Left lobe of liver (tissue), 2 donors: ENCODE results near the gene TIMM10. TPM values are rescaled to one million over a fixed set of nuclear protein-coding genes. Genes with fewer than 3 reads are reported as not detected.

Experiments
- ATAC-seq: fragments of 200-7000 bp; cut with Tn5 transposase; one replicate; pipeline ENCODE4 v1.9.1; 2020; ENCODE audit warnings: mild to moderate bottlenecking, moderate library complexity
- DNase-seq: peaks from one replicate; pipeline ENCODE4 v3.0.0-alpha.2; 2020; ENCODE audit warnings: low spot score
- total RNA-seq: library from RNA; stranded (reverse); gene quantifications from one replicate; pipeline ENCODE4 v1.2.1, GENCODE V29; 2021
- donor health status: DM: no; HTN: no; CAD: no; lungs with moderate emphysema.
- donor health status: DM: no; HTN: yes; CAD: no.

Gene TIMM10
- total RNA-seq, 1 donor from 2014 or later = 39.3 TPM

- no peak for DNase-seq
- no peak for ATAC-seq
Observed at GRCh38 chr11:57485217-57485990, 45.1 kb downstream of the TIMM10 start.

GRCh38 chr11:57484141-57484710, 46.3 kb downstream of the TIMM10 start:
- DNase-seq (no peak), ATAC-seq (no peak)

DNA sequence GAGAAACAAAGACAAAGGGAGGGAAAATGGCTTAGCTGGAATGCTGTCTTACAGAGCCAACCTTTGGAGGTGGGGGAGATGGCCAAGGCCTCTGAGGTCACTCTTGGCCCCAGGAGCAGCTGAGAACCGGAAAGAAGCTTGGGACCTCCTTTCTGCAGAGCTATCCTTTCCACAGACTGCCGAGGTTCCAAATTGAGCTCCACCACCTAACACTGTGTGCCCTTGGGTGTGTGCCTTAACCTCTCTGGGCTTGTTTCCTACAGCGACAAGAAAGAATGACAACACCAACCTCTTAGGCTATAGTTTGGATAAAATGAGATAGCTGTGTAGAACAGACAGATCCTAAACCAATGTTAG, 47.0 kb downstream of the TIMM10 start:
- ATAC-seq = no peak
- DNase-seq = no peak

DNA sequence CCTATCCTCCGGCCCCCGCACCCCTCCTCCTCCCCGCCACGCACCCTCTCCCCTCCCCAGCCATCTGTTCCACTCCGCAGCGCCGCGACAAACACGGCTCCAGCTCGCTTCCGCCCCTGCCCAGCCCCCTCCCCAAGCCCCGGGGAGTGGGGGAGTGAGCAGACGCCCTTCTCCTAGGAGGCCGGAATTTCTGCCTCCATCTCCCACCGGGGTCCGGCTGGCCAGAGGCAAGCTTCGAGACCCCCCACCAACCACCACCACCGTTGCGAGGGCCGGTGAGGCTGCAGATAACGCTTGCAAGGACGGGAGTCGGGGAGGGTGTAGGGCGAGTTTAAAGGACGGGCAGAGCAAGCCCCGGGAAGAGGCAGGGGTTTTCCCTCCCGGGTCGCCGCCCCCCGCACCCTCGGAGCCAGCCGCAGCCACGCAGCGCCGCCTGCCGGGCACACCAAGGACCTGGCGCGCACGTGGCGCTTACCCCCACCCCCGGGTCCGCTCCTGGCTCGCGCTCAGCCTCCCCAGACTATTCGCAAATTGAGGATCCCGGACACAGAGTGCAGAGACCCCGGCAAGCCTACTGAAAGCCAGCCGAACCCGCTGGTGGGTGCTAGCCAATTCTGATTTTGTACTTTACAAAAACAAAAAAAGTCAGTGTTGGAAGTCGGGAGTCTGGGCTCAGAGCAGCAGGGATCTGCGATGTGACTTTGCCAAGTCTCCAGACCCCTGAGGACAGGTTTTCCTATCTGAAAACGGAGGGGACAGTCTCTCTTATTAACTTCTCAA, 47.6 kb downstream of the TIMM10 start:
- DNase-seq (no peak), ATAC-seq (no peak)

DNA sequence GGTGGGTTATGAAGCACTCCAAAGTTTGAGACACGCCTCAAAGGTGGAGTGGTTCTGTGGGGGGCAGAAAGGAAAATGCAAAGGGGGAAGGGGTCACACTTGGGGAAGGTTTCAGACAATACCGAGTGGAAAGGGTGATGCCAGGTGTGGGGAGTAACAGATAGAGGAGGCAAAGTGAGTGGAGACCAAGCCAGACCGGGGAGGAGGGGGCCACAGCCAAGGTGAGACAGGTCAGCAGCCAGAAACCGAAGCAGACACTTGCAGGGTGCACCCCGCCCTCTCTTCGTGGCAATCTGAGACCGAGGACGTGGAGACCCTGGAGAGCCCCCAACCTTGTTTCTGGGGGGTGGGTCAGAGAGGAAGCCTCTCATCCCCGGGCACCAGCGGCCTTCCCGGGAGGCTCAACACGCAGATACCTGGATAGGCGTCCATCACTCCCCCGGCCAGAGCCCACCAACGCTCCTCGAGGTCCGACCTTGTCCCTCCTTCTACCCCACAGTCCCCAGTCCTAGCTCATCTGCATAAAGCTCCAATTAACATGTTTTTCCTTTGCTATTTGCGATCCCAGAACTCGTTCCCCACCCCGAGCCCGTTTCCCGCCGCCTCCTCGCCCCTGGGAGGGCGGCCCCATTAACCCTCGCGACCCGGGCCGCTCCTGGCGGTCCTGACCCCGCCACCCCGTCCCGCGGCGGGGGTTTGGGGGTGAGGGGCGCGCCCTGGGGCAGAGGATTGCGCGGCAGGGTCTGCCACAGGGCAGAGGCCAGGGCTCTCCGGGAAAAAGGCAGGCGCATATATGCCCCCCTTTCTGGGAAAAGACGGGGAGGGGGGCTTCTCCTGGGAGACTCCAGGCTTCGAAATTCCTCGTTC, 48.4 kb downstream of the TIMM10 start:
- DNase-seq (no peak), ATAC-seq (no peak)

GRCh38 chr11:57481315-57481714, 49.2 kb downstream of the TIMM10 start:
- no peak for DNase-seq
- ATAC-seq = no peak

DNA sequence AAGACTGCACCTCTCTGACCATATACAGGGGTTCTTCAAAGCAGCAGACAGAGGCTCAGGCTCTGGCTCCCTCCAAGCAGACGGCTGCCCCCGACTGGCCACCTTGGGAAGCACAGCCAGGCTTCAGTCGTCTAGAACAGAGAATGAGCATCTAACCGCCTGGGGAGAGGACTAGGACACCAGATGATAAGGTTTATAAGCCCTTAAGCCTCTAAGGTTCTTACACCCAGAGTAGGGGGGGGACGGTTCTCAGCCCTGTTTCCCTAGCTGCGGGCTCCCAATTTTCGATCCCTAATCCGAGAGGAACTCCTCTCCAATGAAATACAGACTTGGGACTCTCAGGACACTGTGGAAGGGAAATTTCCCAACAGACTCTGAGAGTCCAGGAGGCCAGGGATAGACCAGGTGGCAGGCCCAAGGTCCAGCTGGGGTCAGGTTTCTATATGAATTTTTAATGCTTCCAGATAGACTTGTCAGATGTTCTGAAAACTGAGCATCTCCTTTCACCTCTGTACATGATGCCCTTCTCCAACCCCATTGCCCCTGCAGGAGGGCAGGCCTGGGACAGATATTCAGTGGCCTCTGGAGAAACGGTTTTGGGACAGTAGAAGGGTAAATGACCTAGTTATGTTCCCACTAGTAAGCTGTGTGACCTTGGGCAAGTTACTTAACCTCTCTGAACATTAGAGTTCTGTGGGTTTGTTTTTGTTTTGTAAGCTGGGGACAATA, 50.0 kb downstream of the TIMM10 start:
- peak; percentile 38 for ATAC-seq
- DNase-seq = no peak

DNA sequence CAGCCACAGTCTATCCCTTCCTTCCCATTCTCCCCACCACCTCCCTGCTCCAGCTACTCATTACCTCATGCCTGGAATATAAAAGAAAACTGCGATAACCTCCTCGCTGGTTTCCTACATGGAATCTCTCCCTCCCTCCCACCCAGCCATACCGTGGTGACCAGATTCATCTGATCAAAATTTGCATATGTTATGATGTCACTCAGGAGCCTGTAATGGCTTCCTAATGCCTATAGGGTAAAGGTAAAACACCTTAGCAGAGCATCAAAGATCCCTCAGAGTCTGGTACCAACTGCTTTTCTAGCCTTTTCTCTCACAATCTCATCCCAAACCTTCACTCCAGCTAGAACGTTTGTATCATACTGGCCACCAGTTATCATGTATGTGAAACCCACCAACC, 50.6 kb downstream of the TIMM10 start:
- ATAC-seq (no peak), DNase-seq (no peak)

DNA sequence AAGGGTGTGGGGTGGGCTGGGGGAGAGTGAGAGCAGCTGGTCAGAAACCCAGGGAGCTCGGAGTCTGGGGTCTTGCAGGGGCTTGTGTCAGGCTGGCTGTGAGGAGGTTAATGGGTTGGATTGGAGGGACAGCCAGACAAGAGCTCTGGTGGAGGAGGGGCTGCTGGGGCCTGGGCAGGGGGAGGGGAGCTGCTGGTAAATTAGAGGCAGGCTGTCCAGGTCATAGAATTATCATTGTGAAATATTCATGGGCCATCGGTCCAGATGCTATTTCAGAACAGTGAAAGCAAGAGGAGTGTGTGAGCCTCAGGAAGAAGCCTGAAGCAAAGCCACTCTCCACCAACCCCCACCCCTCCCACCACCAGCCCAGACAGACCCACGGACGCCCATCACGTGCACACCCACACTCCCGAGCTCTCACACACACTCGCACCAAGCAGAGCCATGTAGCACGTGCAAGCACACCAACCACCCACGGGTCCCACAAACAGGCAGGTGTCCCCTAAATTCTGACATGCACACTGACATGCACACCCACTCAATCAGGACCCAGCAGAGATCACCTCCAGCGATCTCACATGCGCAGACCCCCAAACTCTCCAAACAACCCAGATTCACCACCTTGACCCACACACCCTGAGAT, 51.4 kb downstream of the TIMM10 start:
- no peak for DNase-seq
- peak; percentile 2 for ATAC-seq

Other genes with a start within 250 kb of the TIMM10 start
- 102 TPM for gene TNKS1BP1, start 205.8 kb downstream of the TIMM10 start, total RNA-seq
- gene SSRP1, start 194.9 kb downstream of the TIMM10 start, total RNA-seq = 24.3 TPM
- gene P2RX3, start 192.4 kb downstream of the TIMM10 start, total RNA-seq = 0.50 TPM
- gene PRG3, start 149.6 kb downstream of the TIMM10 start, total RNA-seq = not detected
- 1.6 TPM for gene PRG2, start 140.1 kb downstream of the TIMM10 start, total RNA-seq
- gene SLC43A3, start 103.6 kb downstream of the TIMM10 start, total RNA-seq = 127 TPM
- 22.0 TPM for gene RTN4RL2, start 70.2 kb downstream of the TIMM10 start, total RNA-seq
- 115 TPM for gene SLC43A1, start 15.1 kb downstream of the TIMM10 start, total RNA-seq
- gene SMTNL1, start 6.8 kb upstream of the TIMM10 start, total RNA-seq = not detected
- 53.0 TPM for gene UBE2L6, start 36.9 kb upstream of the TIMM10 start, total RNA-seq
- gene SERPING1, start 66.9 kb upstream of the TIMM10 start, total RNA-seq = 1,854 TPM
- 0.33 TPM for gene YPEL4, start 119.2 kb upstream of the TIMM10 start, total RNA-seq
- 6.1 TPM for gene CLP1, start 127.0 kb upstream of the TIMM10 start, total RNA-seq
- 26.3 TPM for gene ZDHHC5, start 137.4 kb upstream of the TIMM10 start, total RNA-seq
- gene MED19, start 181.5 kb upstream of the TIMM10 start, total RNA-seq = 6.1 TPM
- 43.0 TPM for gene TMX2, start 181.8 kb upstream of the TIMM10 start, total RNA-seq
- gene SELENOH, start 210.7 kb upstream of the TIMM10 start, total RNA-seq = 67.9 TPM
- gene BTBD18, start 221.1 kb upstream of the TIMM10 start, total RNA-seq = not detected
- gene CTNND1, start 231.0 kb upstream of the TIMM10 start, total RNA-seq = 98.1 TPM